ENCODE data around the gene KCNE4. TPM values are rescaled to one million over a fixed set of nuclear protein-coding genes. Genes with fewer than 3 reads are reported as not detected.

The KCNE4 gene
- total and polyA plus RNA-seq, 2 experiments from 2014 or later = not detected

DNA sequence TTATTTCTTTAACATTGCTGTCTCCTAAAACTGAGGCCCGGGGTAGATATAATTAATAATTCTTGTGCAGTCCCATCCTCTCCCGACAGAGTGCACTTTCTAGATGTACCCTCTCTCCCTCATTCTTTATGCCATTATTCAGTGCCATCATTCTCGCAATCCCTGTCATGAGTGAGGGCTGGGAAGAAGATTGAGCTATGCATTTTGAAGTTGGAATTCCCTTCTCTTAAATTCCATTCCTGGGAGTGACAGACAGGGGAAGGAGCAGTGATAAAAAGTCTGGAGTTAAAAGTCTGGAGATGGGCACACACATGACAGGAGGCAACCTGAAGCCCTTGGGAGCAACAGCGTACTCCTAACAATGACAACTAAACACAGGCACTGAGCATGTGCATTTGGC is 2.6 kb upstream of the KCNE4 start:
- Histone ChIP-seq H3K79me2 (replicated peaks; ENCODE audit: insufficient read depth) (no peaks in the 10 kb centered on the region), H3K36me3 (ENCODE audit: insufficient read depth) (no peaks in the 10 kb centered on the region), H3K4me2 (no peak overlapping the region), H3F3A (replicated peaks; ENCODE audit: low read depth) (no peaks in the 10 kb centered on the region), H3K4me1 (ENCODE audit: insufficient read depth) (peaks cover 12% of the 10 kb centered on the region), H4K20me1 (replicated peaks; ENCODE audit: insufficient read depth) (no peaks in the 10 kb centered on the region), H3K27me3 (ENCODE audit: insufficient read depth) (no peaks in the 10 kb centered on the region), H3K27ac (ENCODE audit: low read depth) (no peak overlapping the region), H3K9me2 (ENCODE audit: insufficient read depth) (no peaks in the 10 kb centered on the region), H2AFZ (no peak overlapping the region), H3K4me3 (no peak overlapping the region)
- Mint-ChIP-seq H3K27me3 (ENCODE audit: insufficient read depth, low read depth, poor library complexity) (peaks cover 7% of the 10 kb centered on the region), H3K9me3 (no peaks in the 10 kb centered on the region), H3K4me3 (no peak overlapping the region), H3K36me3 (ENCODE audit: low read depth) (no peaks in the 10 kb centered on the region), H3K27ac (no peak overlapping the region), H3K4me1 (peaks cover 29% of the 10 kb centered on the region)
- TF ChIP-seq NANOG (IDR thresholded peaks at IDR 0.05; ENCODE audit: borderline replicate concordance) (no peak), ZNF114 (CRISPR knock-in tag; IDR thresholded peaks at IDR 0.05) (no peak), CREB1 (CRISPR knock-in tag; IDR thresholded peaks at IDR 0.05; ENCODE audit: low read depth) (no peak), STAT1 (IDR thresholded peaks at IDR 0.05; ENCODE audit: unreplicated experiment) (no peak), ZNF331 (CRISPR knock-in tag; IDR thresholded peaks at IDR 0.05; ENCODE audit: low read depth) (no peak), POLR2AphosphoS5 (IDR thresholded peaks at IDR 0.05; ENCODE audit: low read depth) (no peak), EZH2phosphoT487 (IDR thresholded peaks at IDR 0.05; ENCODE audit: unreplicated experiment) (no peak), JUNB (IDR thresholded peaks at IDR 0.05; ENCODE audit: unreplicated experiment) (no peak), EZH2 (IDR thresholded peaks at IDR 0.05; ENCODE audit: low read depth, unreplicated experiment) (no peak)
- TF ChIP-seq, protein P1, sequence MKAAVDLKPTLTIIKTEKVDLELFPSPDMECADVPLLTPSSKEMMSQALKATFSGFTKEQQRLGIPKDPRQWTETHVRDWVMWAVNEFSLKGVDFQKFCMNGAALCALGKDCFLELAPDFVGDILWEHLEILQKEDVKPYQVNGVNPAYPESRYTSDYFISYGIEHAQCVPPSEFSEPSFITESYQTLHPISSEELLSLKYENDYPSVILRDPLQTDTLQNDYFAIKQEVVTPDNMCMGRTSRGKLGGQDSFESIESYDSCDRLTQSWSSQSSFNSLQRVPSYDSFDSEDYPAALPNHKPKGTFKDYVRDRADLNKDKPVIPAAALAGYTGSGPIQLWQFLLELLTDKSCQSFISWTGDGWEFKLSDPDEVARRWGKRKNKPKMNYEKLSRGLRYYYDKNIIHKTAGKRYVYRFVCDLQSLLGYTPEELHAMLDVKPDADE (IDR thresholded peaks at IDR 0.05) = no peak
- TF ChIP-seq, protein P2, sequence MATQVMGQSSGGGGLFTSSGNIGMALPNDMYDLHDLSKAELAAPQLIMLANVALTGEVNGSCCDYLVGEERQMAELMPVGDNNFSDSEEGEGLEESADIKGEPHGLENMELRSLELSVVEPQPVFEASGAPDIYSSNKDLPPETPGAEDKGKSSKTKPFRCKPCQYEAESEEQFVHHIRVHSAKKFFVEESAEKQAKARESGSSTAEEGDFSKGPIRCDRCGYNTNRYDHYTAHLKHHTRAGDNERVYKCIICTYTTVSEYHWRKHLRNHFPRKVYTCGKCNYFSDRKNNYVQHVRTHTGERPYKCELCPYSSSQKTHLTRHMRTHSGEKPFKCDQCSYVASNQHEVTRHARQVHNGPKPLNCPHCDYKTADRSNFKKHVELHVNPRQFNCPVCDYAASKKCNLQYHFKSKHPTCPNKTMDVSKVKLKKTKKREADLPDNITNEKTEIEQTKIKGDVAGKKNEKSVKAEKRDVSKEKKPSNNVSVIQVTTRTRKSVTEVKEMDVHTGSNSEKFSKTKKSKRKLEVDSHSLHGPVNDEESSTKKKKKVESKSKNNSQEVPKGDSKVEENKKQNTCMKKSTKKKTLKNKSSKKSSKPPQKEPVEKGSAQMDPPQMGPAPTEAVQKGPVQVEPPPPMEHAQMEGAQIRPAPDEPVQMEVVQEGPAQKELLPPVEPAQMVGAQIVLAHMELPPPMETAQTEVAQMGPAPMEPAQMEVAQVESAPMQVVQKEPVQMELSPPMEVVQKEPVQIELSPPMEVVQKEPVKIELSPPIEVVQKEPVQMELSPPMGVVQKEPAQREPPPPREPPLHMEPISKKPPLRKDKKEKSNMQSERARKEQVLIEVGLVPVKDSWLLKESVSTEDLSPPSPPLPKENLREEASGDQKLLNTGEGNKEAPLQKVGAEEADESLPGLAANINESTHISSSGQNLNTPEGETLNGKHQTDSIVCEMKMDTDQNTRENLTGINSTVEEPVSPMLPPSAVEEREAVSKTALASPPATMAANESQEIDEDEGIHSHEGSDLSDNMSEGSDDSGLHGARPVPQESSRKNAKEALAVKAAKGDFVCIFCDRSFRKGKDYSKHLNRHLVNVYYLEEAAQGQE (IDR thresholded peaks at IDR 0.05; ENCODE audit: unreplicated experiment) = no peak
- TF ChIP-seq, protein P3, sequence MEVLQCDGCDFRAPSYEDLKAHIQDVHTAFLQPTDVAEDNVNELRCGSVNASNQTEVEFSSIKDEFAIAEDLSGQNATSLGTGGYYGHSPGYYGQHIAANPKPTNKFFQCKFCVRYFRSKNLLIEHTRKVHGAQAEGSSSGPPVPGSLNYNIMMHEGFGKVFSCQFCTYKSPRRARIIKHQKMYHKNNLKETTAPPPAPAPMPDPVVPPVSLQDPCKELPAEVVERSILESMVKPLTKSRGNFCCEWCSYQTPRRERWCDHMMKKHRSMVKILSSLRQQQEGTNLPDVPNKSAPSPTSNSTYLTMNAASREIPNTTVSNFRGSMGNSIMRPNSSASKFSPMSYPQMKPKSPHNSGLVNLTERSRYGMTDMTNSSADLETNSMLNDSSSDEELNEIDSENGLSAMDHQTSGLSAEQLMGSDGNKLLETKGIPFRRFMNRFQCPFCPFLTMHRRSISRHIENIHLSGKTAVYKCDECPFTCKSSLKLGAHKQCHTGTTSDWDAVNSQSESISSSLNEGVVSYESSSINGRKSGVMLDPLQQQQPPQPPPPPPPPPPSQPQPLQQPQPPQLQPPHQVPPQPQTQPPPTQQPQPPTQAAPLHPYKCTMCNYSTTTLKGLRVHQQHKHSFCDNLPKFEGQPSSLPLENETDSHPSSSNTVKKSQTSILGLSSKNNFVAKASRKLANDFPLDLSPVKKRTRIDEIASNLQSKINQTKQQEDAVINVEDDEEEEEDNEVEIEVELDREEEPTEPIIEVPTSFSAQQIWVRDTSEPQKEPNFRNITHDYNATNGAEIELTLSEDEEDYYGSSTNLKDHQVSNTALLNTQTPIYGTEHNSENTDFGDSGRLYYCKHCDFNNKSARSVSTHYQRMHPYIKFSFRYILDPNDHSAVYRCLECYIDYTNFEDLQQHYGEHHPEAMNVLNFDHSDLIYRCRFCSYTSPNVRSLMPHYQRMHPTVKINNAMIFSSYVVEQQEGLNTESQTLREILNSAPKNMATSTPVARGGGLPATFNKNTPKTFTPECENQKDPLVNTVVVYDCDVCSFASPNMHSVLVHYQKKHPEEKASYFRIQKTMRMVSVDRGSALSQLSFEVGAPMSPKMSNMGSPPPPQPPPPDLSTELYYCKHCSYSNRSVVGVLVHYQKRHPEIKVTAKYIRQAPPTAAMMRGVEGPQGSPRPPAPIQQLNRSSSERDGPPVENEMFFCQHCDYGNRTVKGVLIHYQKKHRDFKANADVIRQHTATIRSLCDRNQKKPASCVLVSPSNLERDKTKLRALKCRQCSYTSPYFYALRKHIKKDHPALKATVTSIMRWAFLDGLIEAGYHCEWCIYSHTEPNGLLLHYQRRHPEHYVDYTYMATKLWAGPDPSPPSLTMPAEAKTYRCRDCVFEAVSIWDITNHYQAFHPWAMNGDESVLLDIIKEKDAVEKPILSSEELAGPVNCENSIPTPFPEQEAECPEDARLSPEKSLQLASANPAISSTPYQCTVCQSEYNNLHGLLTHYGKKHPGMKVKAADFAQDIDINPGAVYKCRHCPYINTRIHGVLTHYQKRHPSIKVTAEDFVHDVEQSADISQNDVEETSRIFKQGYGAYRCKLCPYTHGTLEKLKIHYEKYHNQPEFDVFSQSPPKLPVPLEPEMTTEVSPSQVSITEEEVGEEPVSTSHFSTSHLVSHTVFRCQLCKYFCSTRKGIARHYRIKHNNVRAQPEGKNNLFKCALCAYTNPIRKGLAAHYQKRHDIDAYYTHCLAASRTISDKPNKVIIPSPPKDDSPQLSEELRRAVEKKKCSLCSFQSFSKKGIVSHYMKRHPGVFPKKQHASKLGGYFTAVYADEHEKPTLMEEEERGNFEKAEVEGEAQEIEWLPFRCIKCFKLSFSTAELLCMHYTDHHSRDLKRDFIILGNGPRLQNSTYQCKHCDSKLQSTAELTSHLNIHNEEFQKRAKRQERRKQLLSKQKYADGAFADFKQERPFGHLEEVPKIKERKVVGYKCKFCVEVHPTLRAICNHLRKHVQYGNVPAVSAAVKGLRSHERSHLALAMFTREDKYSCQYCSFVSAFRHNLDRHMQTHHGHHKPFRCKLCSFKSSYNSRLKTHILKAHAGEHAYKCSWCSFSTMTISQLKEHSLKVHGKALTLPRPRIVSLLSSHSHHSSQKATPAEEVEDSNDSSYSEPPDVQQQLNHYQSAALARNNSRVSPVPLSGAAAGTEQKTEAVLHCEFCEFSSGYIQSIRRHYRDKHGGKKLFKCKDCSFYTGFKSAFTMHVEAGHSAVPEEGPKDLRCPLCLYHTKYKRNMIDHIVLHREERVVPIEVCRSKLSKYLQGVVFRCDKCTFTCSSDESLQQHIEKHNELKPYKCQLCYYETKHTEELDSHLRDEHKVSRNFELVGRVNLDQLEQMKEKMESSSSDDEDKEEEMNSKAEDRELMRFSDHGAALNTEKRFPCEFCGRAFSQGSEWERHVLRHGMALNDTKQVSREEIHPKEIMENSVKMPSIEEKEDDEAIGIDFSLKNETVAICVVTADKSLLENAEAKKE (CRISPR knock-in tag; IDR thresholded peaks at IDR 0.05) = no peak
- TF ChIP-seq, protein P4, sequence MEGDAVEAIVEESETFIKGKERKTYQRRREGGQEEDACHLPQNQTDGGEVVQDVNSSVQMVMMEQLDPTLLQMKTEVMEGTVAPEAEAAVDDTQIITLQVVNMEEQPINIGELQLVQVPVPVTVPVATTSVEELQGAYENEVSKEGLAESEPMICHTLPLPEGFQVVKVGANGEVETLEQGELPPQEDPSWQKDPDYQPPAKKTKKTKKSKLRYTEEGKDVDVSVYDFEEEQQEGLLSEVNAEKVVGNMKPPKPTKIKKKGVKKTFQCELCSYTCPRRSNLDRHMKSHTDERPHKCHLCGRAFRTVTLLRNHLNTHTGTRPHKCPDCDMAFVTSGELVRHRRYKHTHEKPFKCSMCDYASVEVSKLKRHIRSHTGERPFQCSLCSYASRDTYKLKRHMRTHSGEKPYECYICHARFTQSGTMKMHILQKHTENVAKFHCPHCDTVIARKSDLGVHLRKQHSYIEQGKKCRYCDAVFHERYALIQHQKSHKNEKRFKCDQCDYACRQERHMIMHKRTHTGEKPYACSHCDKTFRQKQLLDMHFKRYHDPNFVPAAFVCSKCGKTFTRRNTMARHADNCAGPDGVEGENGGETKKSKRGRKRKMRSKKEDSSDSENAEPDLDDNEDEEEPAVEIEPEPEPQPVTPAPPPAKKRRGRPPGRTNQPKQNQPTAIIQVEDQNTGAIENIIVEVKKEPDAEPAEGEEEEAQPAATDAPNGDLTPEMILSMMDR (conservative IDR thresholded peaks at IDR 0.05; ENCODE audit: low read depth in 2 of 2) = no peak
- ATAC-seq = no peak
- no peak for DNase-seq (ENCODE audit: low spot score)

All from GM23338 (cell line).